GM21717 (cell line): Measurements from ENCODE around the gene PFN3.
"Not testable (repeated sequence)": the region's sequence is repeated elsewhere in the genome, so short reads cannot be mapped to it uniquely, and the experiment has no call there.

Experiments used
- ATAC-seq: cut with Tn5 transposase; IDR thresholded peaks from one replicate; pipeline ENCODE4 v1.9.1; 2021; ENCODE audit warnings: mild to moderate bottlenecking, moderate library complexity; ENCODE audit not compliant: unreplicated experiment

Gene PFN3

DNA sequence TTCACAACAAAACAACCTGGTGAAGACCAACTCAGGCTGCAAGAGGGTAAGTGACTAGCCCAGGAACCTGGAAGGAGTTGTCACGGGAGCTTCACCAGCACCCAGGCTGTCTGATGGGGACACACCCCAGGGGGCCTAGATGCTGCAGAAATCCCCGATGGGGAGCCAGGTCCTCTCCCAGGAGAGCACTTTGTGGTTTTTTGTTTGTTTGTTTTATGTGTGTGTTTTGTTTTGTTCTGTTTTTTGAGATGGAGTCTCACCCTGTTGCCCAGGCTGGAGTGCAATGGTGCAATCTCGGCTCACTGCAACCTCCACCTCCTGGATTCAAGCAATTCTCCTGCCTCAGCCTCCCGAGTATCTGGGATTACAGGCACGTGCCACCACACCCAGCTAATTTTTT is 24.9 kb downstream of the PFN3 start:
- not testable (repeated sequence) for ATAC-seq

GRCh38 chr5:177374211-177374610 is 26.2 kb downstream of the PFN3 start:
- ATAC-seq = no peak

DNA sequence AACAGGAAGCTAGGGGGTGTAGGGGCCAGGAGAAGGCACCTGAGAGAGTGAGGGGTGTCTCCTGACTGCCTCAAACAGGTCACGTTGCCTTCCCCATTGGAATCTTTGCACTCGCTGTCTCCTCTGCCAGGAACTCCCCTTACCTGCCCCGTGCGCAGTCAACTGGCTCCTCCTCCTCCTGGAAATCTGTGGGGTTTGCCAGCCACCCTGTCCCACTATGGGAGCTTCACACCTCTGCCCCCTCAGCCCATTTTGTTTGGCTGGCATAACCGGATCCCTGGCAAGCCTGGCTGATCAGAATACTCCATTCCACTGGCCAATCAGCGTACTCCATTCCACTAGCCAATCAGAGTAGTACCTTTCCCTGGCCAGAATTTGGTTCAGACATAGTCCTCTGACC is 26.7 kb downstream of the PFN3 start:
- ATAC-seq = no peak

GRCh38 chr5:177372910-177373309 is 27.6 kb downstream of the PFN3 start:
- ATAC-seq = no peak

- ATAC-seq = no peak
Measured at GRCh38 chr5:177372034-177372896, 28.2 kb downstream of the PFN3 start.

DNA sequence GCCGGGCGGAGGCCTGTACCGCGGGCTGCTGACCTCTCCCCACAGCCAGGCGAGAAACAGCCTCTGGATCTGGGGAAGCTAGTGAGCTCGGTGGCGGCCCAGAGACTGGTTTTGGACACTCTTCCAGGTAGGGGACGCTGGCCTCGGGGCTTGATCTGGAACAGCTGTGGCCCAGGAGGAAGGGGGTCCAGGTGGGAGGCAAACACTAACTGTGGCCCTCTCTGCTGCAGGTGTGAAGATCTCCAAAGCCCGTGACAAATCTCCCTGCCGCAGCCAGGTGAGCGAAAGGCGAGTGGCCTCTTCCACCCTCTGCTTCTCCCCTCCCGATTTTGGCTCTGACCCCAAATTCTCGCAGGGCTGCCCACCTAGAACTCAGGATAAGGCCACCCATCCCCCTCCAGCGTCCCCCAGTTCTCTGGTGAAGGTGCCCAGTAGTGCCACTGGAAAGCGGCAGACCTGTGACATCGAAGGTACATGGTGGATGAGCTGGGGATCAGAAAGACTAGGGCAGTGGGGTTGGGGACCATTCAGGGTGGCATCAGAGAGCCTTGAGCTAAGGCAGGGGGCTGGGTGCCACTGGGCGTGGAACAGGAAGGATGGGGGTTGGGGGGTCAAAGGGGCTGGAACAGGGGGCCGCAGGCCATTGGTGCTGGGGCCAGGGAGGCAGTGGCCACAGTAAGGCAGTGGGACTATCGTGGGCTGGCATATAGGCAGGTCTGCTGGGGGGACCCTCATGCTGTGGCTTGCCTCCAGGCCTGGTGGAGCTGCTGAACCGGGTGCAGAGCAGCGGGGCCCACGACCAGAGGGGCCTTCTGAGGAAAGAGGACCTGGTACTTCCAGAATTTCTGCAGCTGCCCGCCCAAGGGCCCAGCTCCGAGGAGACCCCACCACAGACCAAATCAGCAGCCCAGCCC is 29.1 kb downstream of the PFN3 start:
- ATAC-seq = no peak

GRCh38 chr5:177370488-177371119 is 29.9 kb downstream of the PFN3 start:
- no peak for ATAC-seq

GRCh38 chr5:177369645-177370440 is 30.6 kb downstream of the PFN3 start:
- no peak for ATAC-seq

DNA sequence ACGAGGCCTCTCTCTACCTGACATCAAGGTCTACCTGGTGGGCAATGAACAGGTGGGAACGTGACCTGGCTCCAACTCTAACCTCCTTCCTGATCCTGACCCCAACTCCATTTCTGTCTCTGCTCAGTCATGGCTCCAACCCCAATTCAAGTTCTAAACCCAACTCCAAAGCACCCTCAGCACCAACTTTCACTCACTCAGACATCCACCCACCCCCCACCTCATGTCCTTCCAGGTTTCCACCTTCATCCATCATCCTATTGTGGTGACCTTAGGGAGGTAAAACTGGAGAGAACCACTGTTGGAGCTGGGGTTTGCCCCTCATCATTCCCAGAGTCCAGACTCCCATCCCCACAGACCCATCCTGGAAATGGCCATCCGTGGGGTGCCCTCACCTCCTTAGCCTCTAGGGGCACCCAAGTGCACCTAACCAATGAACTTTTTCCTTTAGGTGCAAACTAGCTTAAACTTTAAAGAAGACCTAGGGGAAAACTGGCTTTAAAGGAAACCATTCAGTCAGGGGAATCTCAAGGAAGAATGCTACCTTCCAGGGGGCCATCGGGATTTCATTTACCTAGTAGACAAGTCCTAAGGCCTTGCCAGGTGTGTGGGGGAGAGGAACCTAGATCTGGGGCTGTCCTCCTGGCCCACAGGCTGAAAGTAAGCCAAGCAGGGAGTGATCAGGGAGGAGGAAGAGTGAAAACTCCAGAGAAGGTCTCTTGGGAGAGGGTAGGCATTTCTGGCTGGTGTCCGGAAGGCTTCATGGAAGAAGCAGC is 31.4 kb downstream of the PFN3 start:
- ATAC-seq = no peak

GRCh38 chr5:177367981-177368868 is 32.2 kb downstream of the PFN3 start:
- ATAC-seq = no peak

DNA sequence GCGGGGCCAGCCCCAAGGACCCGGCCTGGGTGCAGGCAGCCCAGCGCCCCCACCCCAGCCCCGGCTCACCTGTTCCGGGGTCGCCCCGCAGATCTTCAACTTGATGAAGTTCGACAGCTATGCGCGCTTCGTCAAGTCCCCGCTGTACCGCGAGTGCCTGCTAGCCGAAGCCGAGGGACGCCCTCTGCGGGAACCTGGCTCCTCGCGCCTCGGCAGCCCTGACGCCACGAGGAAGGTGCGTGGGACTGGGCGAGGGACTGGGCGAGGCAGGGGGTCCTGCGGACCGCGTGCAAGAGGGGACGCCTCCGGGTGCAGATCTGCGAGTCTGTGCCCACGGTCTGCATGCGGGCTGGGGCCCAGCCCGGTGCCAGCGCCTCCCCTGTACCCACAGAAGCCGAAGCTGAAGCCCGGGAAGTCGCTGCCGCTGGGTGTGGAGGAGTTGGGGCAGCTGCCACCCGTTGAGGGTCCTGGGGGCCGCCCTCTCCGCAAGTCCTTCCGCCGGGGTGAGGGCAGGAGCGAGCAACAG is 33.1 kb downstream of the PFN3 start:
- no peak for ATAC-seq

DNA sequence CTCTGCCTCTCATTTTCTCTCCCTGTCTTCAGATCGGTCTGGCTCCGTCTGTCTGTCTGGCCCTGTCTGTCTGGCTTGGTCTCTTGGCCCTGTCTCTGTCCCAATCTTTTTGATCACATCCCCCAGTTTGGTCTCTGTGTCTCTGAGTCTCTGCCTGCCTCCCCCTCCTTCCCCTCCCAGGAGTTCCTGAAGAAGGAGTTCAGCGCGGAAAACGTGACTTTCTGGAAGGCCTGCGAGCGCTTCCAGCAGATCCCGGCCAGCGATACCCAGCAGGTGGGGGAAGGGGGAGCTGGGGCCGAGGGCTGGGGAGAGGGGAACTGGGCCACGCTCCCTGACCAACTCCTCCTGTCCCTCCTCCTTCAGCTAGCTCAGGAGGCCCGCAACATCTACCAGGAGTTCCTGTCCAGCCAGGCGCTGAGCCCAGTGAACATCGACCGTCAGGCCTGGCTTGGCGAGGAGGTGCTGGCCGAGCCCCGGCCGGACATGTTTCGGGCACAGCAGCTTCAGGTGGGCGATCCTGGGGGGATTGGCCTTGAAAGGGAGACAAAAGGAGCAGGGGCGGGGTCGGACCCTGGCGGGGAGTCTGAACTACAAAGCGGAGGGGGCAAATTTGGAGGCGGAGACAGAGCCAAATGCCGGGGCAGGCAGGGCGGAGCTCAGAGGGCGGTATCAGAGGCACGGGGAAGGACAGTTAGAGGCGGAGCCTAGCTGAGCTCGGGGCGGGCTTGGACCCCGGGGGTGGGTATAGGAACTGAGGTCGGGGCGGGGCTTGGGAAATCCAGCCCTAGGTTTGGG is 33.7 kb downstream of the PFN3 start:
- no peak for ATAC-seq

- ATAC-seq = no peak
Measured at GRCh38 chr5:177365845-177366527, 34.5 kb downstream of the PFN3 start.

DNA sequence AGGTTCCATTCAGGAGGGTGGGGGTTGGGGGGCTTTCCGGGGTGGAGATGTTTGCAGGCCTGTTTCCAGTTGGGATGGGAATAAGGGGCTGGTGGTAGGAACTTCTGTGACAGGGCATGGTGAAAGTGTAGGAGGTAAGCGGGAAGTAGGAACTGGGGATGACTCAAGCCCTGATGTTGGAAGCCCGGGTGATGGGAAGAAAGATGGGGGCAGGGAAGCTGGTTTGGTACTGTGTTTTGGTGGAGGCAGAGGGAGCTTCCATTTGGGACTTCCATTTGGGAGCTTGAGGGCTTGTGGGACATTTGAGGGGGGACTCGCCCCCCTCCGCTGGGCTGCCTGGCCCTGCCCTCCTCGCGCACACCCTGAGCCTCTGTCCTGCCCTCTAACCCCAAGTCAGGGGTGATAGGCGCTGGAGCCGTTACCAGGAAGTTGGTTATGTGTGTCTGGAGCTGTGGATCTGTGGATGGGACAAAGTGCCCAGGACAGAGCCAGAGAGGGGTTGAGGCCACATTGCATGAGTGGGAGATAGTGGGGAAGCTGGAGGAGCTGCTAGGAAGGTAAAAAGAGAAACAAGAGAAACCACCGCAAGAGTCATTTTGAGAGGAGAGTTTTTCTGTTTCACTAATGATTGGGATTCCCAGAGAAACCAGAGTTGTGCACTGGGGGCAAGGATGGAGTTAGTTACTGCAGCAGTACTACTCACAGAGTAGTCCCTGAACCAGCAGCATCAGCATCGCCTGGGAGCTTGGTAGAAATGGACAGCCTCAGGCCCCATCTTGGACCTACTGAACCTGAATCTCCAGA is 36.1 kb downstream of the PFN3 start:
- ATAC-seq = no peak

GRCh38 chr5:177363565-177363964 is 36.9 kb downstream of the PFN3 start:
- ATAC-seq = no peak
